ENCODE measurements around the gene B3GALNT1. TPM values are rescaled to one million over a fixed set of nuclear protein-coding genes. Genes with fewer than 3 reads are reported as not detected.

B3GALNT1 gene
- total RNA-seq, 1 donor from 2014 or later = 22.5 TPM

DNA sequence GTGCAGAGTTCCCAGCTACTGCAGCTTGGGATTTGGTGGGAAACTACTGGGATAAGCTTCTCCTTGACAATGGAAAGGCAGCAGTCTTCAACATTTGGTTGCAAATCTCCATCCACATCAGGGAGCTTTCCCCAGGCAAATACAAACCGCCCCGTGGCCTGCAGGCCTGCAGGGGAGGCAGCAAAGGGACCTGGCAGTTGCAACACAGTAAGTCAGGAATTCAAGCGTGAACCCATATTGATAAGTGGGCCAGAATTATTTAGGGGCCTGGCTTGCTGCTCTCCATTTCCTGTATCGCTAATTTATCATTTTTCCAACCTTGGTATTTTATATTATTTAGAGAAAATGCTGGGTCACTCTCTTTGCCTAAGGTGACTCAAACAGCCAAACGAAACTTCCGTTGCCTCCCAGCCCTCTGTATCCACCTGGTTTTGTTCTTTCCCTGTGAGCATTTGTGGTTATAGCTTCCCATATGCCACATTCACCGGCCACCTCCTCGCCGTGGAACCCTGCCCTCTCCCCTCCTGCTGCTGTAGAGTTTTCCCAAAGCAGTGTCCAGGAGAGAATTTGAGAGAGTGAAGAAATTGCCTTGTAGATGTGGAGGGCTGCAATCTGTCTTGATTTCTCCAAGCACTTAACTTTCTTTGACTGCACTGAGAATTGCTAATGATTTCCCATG is 34.8 kb downstream of the B3GALNT1 start:
- no peak for TF ChIP-seq EZH2 (IDR thresholded peaks at IDR 0.05)
- TF ChIP-seq CTCF (IDR thresholded peaks at IDR 0.05) = no peak
- no peak for TF ChIP-seq EZH2phosphoT487 (IDR thresholded peaks at IDR 0.05)
- Mint-ChIP-seq H3K27ac (no peak overlapping the region), H3K9me3 (no peaks in the 10 kb centered on the region), H3K36me3 (peaks cover 5% of the 10 kb centered on the region), H3K4me3 (no peak overlapping the region), H3K27me3 (ENCODE audit: insufficient read depth, low read depth) (no peaks in the 10 kb centered on the region), H3K4me1 (no peaks in the 10 kb centered on the region)
- Histone ChIP-seq H2AFZ (replicated peaks) (no peak overlapping the region), H3K4me2 (no peak overlapping the region), H3K4me3 (no peak overlapping the region), H3K9ac (no peak overlapping the region), H3K4me1 (peaks cover 11% of the 10 kb centered on the region), H3K79me2 (ENCODE audit: low read depth) (no peaks in the 10 kb centered on the region), H3K36me3 (no peaks in the 10 kb centered on the region), H3K9me3 (ENCODE audit: low read depth) (no peaks in the 10 kb centered on the region), H3K27me3 (no peaks in the 10 kb centered on the region), H4K20me1 (ENCODE audit: low read depth) (no peaks in the 10 kb centered on the region), H3F3A (ENCODE audit: low read depth) (no peaks in the 10 kb centered on the region), H3K27ac (no peak overlapping the region)
- peak; percentile 19 for DNase-seq (ENCODE audit: low spot score)

DNA sequence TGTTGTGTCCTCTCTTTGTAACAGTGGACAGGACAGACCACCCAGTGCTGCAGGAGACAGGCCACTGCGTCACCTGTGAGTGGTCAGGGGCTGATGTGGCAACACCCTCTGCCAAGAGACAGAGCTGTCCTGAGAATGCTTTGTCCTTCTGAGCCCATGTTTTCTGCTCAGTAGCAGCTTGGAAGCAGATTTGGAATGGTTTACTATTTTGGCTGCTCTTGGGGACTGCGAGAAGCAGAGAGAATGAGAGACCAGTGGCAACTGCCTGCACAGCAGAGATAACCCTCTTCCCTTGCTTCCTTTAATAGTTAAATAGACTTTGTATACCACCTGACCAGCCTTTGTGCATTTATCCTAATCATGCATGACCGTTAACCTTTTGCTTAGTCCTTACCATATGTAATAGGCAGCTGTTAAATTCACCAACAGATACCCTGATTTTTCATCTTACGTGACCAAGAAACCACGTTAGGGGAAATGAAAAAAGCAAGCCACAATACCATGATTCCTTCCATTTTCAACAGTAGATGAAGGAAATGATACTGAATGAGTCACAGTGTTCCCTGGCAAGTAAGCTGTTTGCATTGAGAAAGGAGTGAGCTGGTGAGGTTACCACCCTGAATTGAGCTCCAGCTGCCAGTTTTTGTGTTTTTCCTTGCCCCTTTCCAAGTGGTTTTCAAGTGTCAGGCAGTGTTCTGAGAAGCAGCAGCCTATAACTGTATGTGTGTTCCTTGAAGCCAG is 35.5 kb downstream of the B3GALNT1 start:
- Mint-ChIP-seq H3K4me1 (no peaks in the 10 kb centered on the region), H3K27ac (no peak overlapping the region), H3K27me3 (ENCODE audit: insufficient read depth, low read depth) (no peaks in the 10 kb centered on the region), H3K36me3 (peaks cover 5% of the 10 kb centered on the region), H3K9me3 (no peaks in the 10 kb centered on the region), H3K4me3 (no peak overlapping the region)
- Histone ChIP-seq H3K4me2 (no peak overlapping the region), H2AFZ (replicated peaks) (no peak overlapping the region), H3K9me3 (ENCODE audit: low read depth) (no peaks in the 10 kb centered on the region), H3K79me2 (ENCODE audit: low read depth) (no peaks in the 10 kb centered on the region), H3K27ac (no peak overlapping the region), H3F3A (ENCODE audit: low read depth) (no peaks in the 10 kb centered on the region), H4K20me1 (ENCODE audit: low read depth) (no peaks in the 10 kb centered on the region), H3K4me3 (no peak overlapping the region), H3K9ac (no peak overlapping the region), H3K4me1 (peaks cover 11% of the 10 kb centered on the region), H3K36me3 (no peaks in the 10 kb centered on the region), H3K27me3 (no peaks in the 10 kb centered on the region)
- no peak for DNase-seq (ENCODE audit: low spot score)
- no peak for TF ChIP-seq CTCF (IDR thresholded peaks at IDR 0.05)
- TF ChIP-seq EZH2 (IDR thresholded peaks at IDR 0.05) = no peak
- TF ChIP-seq EZH2phosphoT487 (IDR thresholded peaks at IDR 0.05) = no peak

DNA sequence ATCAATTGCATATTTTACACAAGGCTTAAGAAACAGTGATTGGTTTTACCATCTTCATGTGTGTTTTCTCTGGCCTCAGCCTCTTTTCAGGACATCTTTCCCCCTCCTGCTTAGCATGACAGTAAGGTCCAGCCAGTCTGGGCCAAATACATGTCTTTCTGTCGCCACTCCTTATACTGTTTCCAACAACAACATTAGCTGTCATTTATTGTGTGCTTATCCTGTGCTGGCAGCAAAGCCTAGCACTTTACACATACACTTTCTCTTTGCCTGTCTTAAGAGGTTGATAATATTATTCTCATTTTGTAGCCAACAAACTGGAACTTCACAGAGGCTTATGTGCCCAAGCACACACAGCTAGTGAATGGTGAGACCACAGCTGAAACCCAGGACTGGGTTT is 37.8 kb downstream of the B3GALNT1 start:
- Mint-ChIP-seq H3K4me1 (no peaks in the 10 kb centered on the region), H3K27ac (no peak overlapping the region), H3K27me3 (ENCODE audit: insufficient read depth, low read depth) (no peaks in the 10 kb centered on the region), H3K4me3 (no peak overlapping the region), H3K36me3 (peaks cover 5% of the 10 kb centered on the region), H3K9me3 (no peaks in the 10 kb centered on the region)
- H3K79me2 ChIP-seq (ENCODE audit: low read depth) = no peaks in the 10 kb centered on the region
- peaks cover 11% of the 10 kb centered on the region for H3K4me1 ChIP-seq
- H3K27me3 ChIP-seq = no peaks in the 10 kb centered on the region
- H4K20me1 ChIP-seq (ENCODE audit: low read depth) = no peaks in the 10 kb centered on the region
- H3K9ac ChIP-seq = no peak overlapping the region
- H3K4me2 ChIP-seq = no peak overlapping the region
- H3K4me3 ChIP-seq = no peak overlapping the region
- no peak for DNase-seq (ENCODE audit: low spot score)
- H2AFZ ChIP-seq (replicated peaks) = no peak overlapping the region
- no peaks in the 10 kb centered on the region for H3K9me3 ChIP-seq (ENCODE audit: low read depth)
- H3K36me3 ChIP-seq = no peaks in the 10 kb centered on the region
- TF ChIP-seq CTCF (IDR thresholded peaks at IDR 0.05) (no peak), EZH2 (IDR thresholded peaks at IDR 0.05) (no peak), EZH2phosphoT487 (IDR thresholded peaks at IDR 0.05) (no peak)
- H3F3A ChIP-seq (ENCODE audit: low read depth) = no peaks in the 10 kb centered on the region
- H3K27ac ChIP-seq = no peak overlapping the region

All from neural progenitor cell (in vitro differentiated cells).